Measurements from ENCODE around the gene TNFAIP8L1.

GRCh38 chr19:4606921-4607678 is 32.2 kb upstream of the TNFAIP8L1 start:
- TF ChIP-seq CTCF (IDR thresholded peaks at IDR 0.05) = no peak
- no peak for TF ChIP-seq POLR2A (IDR thresholded peaks at IDR 0.05)
- TF ChIP-seq POLR2AphosphoS5 (IDR thresholded peaks at IDR 0.05) = no peak
